Mucosa of rectum (tissue), 2 donors: ENCODE results near the gene AFP.

Experiments used
- H3K27ac ChIP-seq, 2 donors: one replicate each; pipeline ENCODE4 v1.7.0; 2013; ENCODE audit warnings: inconsistent platforms in 2 of 2, low read depth in 2 of 2, low read length in 2 of 2
- H3K27me3 ChIP-seq, 2 donors: one replicate each; pipeline ENCODE4 v1.7.0; 2013; ENCODE audit warnings: low read length in 2 of 2; ENCODE audit not compliant: control insufficient read depth in 2 of 2, insufficient read depth in 2 of 2
- H3K36me3 ChIP-seq, 2 donors: one replicate each; pipeline ENCODE4 v1.7.0; 2013; ENCODE audit warnings: low read length in 2 of 2; ENCODE audit not compliant: control insufficient read depth in 2 of 2, insufficient read depth in 2 of 2
- H3K4me1 ChIP-seq, 2 donors: one replicate each; pipeline ENCODE4 v1.7.0; 2013; ENCODE audit warnings: low read length in 2 of 2, mild to moderate bottlenecking in 1 of 2; ENCODE audit not compliant: control insufficient read depth in 2 of 2, insufficient read depth in 2 of 2
- H3K4me3 ChIP-seq, 2 donors: one replicate each; pipeline ENCODE4 v1.7.0; 2013; ENCODE audit warnings: low read length in 2 of 2
- H3K9ac ChIP-seq, 2 donors: one replicate each; pipeline ENCODE4 v1.7.0; 2013; ENCODE audit warnings: low read length in 2 of 2, low read depth in 1 of 2, mild to moderate bottlenecking in 1 of 2
- H3K9me3 ChIP-seq, 2 donors: one replicate each; pipeline ENCODE4 v1.7.0; 2013; ENCODE audit warnings: low read length in 2 of 2; ENCODE audit not compliant: control insufficient read depth in 2 of 2
- donor health status: healthy.
- donor health status: Normal muscosa, but diverticular disease.

Gene AFP

DNA sequence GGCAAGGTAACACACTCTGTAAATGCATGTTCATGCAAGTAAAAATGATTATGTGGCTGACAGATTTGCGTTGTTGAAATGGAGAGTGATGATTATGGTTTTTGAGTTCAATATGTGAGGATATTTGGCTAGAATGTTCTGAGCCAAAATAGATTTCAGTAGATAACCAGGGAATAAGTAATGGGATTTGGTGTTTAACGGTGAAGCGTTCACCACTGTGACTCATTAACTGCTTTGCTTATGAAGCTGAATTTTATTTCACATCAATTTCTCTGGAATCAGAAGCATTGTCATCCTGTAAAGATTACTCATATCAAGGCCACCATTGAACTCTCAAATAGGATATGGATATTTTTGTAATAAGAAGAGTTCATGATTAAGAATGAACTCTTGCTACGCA, 11.7 kb downstream of the AFP start:
- H3K9me3 ChIP-seq, result no peaks in the 10 kb centered on the region

DNA sequence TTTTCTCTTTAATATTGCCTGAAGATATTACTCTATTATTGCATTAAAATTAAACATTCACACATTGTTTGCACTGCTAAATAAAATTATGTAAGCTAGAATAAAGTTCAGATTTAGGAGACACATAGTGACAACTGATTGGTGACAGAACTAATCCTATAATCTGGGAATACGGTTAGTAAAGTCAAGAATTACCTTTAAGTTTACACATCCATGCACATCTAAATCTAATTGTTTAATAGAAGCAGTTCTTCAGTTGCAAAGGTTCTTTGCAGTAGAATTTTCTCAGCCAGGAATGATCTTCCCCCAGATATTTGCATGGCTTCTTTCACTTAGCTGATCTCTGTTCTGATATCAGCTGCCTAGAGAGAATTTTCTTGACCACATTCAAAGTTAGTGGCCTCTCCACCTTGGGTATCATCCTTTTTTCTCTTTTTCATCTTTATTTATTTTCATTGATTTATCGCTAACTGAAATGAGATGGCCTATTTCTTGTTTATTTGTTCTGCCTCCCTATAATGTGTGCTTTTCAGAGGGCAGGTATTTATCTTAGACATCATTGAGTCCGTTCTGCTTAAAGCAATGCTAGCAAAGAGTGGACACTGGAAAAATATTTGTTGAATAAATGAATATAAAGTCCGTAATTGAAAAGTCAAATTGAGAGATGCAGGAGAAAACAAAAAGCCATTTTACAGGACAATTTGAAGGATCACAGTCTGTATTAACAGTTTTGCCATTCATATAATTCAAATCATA, 12.6 kb downstream of the AFP start:
- H3K36me3 ChIP-seq, result no peaks in the 10 kb centered on the region
- no peak overlapping the region for H3K27ac ChIP-seq
- H3K27me3 ChIP-seq, result no peaks in the 10 kb centered on the region
- H3K9me3 ChIP-seq, result no peaks in the 10 kb centered on the region
- no peak overlapping the region for H3K9ac ChIP-seq
- no peak overlapping the region for H3K4me3 ChIP-seq
- H3K4me1 ChIP-seq, result peaks cover 2 to 5% of the 10 kb centered on the region in 2 donors

More for the DNA sequence above, 11.7 kb downstream of the AFP start:
- Histone ChIP-seq H3K36me3 (no peaks in the 10 kb centered on the region), H3K9ac (no peak overlapping the region), H3K4me3 (no peak overlapping the region), H3K27me3 (no peaks in the 10 kb centered on the region), H3K4me1 (peaks cover 0 to under 1% of the 10 kb centered on the region in 2 donors), H3K27ac (no peak overlapping the region)

DNA sequence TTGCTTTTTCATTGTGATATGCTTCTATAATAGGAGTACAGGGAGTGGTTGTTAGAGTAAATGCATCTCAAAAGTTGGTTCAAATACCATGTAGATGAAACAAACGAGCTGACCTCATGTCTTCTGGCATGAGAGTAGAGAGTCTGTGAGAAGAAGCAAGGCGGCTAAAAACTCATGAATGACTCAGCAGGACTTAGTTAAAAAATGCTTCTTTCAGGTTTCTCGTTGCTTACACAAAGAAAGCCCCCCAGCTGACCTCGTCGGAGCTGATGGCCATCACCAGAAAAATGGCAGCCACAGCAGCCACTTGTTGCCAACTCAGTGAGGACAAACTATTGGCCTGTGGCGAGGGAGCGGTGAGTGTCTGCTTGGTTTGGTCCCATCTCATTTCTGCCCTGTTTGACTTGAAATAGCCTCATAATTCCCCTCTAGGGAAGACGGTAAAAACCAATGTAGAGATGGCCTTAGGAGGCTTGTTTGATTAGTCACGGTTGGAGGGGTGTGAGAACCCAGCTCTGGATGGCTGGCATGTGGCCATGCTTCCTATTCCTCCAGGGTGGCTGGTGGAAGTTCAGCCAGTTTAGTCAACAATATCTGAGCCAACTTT, 14.5 kb downstream of the AFP start:
- Histone ChIP-seq H3K27me3 (no peaks in the 10 kb centered on the region), H3K9me3 (no peaks in the 10 kb centered on the region), H3K36me3 (no peaks in the 10 kb centered on the region), H3K4me3 (no peak overlapping the region), H3K9ac (no peak overlapping the region), H3K4me1 (peaks cover 2 to 6% of the 10 kb centered on the region in 2 donors), H3K27ac (no peak overlapping the region)

DNA sequence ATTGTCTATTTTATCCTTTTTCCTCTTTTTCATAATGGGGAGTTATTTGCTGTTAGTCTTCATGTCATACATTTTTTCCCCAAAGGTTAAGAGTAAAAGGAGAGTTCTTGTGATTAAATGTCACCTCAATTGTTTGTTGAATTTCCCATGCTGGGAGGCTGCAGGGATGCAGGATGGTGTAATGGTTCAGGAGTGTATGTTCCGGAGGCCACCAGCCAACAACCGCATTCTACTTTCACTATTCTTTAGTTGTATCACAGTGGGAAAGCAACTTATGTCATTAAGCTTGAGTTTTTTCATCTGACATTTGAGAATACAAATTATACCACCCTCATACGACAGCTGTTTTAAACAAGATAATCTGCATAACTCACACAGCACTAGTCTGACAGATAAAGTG, 15.4 kb downstream of the AFP start:
- Histone ChIP-seq H3K9ac (no peak overlapping the region), H3K27ac (no peak overlapping the region), H3K9me3 (no peaks in the 10 kb centered on the region), H3K36me3 (no peaks in the 10 kb centered on the region), H3K27me3 (no peaks in the 10 kb centered on the region), H3K4me3 (no peak overlapping the region), H3K4me1 (peaks cover 2 to 6% of the 10 kb centered on the region in 2 donors)

DNA sequence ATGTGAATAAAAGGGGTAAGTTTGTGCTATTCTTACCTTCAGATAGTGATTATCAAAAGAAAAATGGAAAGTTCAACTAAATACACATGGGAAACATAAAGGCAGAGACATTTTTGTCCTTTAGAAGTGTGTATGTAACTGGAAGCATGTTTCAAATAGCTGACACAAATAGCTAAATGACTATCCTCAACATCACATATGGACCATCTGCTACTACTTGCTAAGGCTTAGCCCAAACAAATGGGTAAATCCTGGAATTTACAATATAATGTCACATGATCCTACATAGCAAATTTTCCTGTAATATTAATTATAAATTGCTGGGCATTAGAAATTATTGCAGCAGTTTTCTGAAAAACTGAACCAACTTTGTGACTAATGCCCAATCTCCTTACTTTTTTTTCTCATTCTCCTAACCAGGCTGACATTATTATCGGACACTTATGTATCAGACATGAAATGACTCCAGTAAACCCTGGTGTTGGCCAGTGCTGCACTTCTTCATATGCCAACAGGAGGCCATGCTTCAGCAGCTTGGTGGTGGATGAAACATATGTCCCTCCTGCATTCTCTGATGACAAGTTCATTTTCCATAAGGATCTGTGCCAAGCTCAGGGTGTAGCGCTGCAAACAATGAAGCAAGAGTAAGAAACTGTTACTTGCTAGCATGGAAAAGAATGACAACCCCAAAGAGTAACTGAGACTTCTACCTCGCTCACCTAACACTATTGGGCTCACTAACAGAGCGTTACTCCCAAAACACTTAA, 16.1 kb downstream of the AFP start:
- Histone ChIP-seq H3K9me3 (no peaks in the 10 kb centered on the region), H3K27ac (no peak overlapping the region), H3K4me1 (peaks cover 2 to 6% of the 10 kb centered on the region in 2 donors)

DNA sequence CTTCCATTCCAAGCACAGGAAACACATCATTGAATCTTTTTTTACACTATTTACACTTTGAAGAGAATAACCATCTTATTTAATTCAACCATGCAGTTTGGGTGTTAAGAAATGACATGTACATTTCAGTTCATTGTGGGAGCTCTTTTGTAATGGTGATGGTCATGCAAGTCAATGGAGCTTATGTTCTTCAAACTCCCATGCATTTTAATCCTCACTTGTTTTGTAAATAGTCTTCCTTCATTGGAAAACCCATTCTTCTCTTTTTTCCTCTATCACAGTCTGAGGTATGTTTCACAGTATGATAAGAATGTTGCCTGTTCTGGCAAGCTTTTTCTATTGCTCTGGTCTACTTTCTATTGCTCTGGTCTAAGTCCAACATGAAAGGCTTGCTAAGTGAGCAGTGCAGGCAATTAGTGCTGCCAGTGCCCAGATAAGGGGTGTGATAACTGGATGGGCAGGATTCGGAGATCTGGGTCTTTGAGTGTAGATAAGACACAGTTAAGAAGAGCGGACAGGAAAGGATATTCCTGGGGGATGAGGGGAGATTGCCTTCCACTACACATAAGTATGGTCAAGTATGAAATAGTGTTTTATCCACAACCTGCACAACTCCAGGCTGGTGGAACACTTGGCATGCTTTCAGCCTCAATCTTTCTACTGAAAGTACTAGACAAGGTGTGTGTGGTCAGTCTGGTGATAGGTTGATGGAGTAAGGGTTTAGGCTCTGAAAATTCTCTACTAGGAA, 17.1 kb downstream of the AFP start:
- H3K4me3 ChIP-seq, result no peak overlapping the region
- no peaks in the 10 kb centered on the region for H3K36me3 ChIP-seq
- H3K9me3 ChIP-seq, result no peaks in the 10 kb centered on the region
- H3K27ac ChIP-seq, result peak overlapping the region in 1 of 2 donors; percentile 17
- no peak overlapping the region for H3K9ac ChIP-seq
- no peaks in the 10 kb centered on the region for H3K27me3 ChIP-seq
- peaks cover 2 to 6% of the 10 kb centered on the region in 2 donors for H3K4me1 ChIP-seq

More for the DNA sequence above, 16.1 kb downstream of the AFP start:
- Histone ChIP-seq H3K4me3 (no peak overlapping the region), H3K36me3 (no peaks in the 10 kb centered on the region), H3K27me3 (no peaks in the 10 kb centered on the region), H3K9ac (no peak overlapping the region)

DNA sequence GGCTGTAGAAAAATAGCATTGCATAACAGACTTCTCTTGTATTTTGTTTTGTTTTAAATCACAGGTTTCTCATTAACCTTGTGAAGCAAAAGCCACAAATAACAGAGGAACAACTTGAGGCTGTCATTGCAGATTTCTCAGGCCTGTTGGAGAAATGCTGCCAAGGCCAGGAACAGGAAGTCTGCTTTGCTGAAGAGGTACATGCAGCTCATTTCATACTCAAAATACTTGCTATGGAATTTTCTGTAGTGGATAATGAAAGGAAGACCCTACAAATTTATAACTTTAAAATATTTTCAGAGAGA, 17.6 kb downstream of the AFP start:
- peak overlapping the region in 1 of 2 donors; percentile 17 for H3K27ac ChIP-seq
- no peaks in the 10 kb centered on the region for H3K36me3 ChIP-seq
- no peaks in the 10 kb centered on the region for H3K9me3 ChIP-seq
- peaks cover 2 to 6% of the 10 kb centered on the region in 2 donors for H3K4me1 ChIP-seq
- no peak overlapping the region for H3K4me3 ChIP-seq
- no peaks in the 10 kb centered on the region for H3K27me3 ChIP-seq
- no peak overlapping the region for H3K9ac ChIP-seq

DNA sequence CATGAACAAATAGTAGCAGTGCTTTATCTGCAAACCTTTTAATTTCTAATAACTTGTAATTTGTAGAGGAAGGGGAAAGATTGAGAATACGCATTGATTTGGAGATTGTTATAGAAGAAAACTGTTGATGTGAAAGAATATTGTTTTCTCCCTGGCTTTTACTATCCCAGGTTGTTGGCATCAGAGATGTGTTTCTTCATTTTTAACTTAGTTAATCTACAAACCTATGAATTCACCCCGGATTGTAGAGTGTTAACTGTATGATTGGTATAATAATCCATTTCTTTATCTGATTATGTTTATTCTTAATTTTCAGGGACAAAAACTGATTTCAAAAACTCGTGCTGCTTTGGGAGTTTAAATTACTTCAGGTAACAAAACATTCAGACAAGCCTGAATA, 18.9 kb downstream of the AFP start:
- peaks cover 2 to 6% of the 10 kb centered on the region in 2 donors for H3K4me1 ChIP-seq
- no peaks in the 10 kb centered on the region for H3K9me3 ChIP-seq
- no peak overlapping the region for H3K4me3 ChIP-seq
- H3K27ac ChIP-seq, result no peak overlapping the region
- H3K27me3 ChIP-seq, result no peaks in the 10 kb centered on the region
- no peak overlapping the region for H3K9ac ChIP-seq
- no peaks in the 10 kb centered on the region for H3K36me3 ChIP-seq

DNA sequence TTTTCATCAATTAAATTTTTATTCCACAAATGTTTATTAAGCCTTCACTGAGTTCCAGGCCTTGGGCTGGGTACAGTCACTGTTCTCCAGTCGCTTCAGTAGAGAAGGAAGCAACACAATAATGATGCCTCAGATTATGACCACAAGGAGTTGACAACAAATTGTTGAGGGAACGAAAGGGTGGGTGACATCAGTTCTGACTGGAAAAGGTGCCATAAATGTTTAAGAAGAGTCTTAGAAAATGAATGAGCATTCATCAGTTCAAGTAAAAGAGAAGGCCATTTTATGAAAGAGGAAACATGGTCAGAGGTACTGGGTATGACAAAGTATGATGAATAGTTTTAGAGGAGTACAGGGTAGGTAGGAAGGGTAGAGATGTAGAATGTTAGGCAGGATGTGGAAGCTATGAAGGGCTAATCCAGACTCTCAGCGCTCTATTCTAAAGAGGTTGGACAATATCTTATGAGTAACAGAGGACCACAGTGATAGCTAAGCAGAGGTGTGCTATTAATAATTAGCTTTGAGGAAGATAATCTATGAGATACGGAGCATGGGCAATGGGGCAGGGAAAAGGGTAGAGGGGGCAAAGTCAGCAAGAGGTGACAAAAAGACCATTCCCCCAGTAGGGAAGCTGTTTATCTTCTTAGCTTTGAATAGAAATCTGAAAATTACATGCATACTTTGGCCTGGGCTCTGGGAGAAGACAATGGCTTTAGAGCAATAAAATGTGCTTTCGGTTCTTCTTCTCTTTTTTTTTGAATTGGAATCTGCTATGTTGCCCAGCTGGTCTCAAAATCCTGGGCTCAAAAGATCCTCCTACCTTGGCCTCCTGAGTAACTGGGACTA, 20.4 kb downstream of the AFP start:
- H3K9me3 ChIP-seq, result no peaks in the 10 kb centered on the region
- no peaks in the 10 kb centered on the region for H3K27me3 ChIP-seq
- H3K36me3 ChIP-seq, result no peaks in the 10 kb centered on the region
- H3K4me3 ChIP-seq, result no peak overlapping the region
- H3K27ac ChIP-seq, result no peak overlapping the region
- H3K9ac ChIP-seq, result no peak overlapping the region
- peaks cover 2 to 6% of the 10 kb centered on the region in 2 donors for H3K4me1 ChIP-seq
